C1 segment of cervical spinal cord (tissue), 14 donors: Measurements from ENCODE around the gene TMBIM6.

Source experiments
- DNase-seq, 14 donors: peaks; one replicate each; lab custom pipeline; 2025; lab: John Stamatoyannopoulos, UW

The TMBIM6 gene

DNA sequence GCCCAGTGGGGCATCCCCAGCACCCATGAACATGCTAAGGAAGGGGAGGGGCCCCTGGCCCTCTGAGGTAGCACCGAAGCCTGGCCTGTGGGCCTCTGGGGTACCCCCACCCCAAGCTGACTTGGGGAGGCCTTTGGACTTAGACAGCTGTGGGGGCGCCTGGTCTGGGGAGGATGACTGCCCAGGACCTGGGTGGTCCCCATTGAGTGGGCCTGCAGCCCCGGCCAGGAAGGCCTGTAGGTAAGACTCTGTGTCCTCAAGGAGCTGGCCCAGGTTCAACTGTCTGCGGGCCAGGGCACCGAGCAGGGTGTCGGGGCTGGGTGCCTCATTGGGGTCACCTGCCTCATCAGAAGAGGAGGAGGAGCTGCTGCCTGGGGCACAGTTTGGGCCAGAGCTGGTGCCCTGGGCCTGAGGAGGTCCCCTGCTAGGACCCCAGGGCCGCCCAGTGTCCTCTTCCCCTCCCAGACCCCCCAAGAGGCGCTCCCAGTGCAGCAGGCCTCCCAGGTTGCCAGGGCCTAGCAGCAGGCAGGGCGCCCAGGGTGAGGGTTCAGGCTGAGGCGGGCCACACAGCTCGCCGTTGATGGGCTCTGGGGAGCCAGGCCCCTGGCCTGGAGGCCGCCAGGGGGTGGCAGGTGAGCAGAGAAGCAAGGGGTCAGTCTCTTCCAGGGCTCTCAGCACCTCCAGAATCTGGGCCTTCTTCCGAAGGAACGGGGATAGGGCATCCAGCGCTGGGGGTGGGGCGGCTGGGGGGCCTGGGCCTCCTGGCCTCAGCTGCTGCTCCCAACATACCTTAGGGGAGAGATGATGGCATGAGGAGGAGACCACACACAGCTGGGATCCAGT, 55.5 kb downstream of the TMBIM6 start:
- no peak for DNase-seq

DNA sequence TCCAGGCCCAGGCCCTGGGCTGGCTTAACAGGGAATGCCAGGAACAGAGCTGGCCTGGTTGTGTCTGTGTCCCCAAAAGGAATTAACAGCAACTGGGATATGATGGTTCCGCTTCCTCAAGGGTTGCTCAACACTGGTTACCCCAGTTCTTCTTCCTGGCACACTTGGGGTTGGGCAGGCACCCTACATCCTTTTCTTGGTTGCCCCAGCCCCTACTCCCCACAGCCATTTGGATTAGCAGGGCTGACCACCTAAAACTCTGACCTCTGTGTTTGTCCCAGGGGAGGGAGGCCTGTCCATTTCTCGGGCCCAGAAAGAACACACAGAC, 56.1 kb downstream of the TMBIM6 start:
- DNase-seq = no peak

DNA sequence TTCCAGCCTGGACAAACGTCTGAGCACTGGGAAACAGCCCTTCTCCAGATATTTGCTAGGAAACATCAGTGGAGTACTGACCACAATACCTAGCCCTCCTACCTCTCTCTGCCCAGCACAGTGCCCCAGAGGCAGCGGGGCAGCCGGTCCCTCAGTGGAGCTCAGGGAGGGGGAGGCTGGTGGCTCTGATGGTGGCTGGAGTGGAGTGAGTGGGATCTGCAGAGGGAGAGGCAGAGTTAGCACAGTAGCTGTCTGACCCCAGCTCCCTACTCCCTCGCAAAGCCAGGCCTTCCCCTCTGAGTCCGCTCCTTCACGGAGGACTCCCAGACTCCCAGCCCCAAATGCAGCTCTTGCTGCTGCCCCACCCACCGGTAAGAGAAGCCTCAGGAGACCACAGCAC, 56.9 kb downstream of the TMBIM6 start:
- DNase-seq = no peak

DNA sequence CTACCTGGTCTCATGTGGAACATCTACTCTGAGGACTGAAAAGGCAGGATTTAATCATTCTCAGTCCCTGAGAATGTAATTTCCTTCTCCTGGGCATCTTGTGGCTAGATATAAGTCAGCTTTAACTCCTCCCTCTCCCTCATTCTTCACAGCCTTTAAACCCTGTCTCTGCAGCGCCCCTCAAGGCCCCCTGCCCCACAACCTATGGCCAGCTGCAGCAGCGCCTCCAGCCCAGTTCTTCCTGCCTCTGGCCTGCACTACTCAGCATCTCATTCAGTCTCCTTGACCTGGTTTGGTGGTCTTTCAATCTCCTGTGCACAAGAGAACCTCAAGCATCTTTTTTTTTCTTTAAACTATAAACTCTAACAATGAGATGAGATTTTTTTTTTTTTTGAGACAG, 57.6 kb downstream of the TMBIM6 start:
- no peak for DNase-seq

DNA sequence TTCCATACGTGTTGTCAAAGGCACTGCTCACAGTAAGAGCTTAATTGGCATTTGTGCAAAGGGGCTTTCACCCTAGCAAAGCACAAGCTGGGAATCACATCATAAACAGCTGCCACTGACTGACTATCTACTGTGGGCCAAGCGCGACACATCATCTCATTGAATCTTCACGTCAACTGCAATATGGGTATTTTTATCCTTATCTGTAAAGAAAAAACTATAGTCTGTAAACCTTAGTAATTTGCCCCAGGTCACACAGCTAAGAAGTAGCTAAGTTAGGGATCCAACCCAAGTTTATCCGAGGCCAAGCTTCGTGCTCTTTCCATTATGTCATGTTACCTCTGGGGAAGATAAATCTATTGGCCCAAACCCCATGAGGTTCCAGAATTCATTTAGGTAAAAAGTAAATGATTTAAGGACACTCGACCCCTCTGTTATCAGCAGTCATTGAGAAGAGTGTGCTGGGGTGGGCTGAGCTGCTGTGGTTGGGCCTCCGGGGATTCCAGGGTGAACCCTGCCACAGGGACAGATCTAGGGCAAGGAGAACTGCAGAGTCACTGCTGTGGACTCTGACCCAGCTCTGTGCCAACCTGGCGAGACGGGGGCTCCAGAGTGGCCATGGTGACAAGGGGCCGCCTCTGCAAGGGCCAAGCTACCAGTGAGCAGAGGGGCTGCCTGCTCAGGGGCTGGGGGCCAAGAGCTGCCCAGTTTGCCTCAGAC, 59.2 kb downstream of the TMBIM6 start:
- DNase-seq = no peak

DNA sequence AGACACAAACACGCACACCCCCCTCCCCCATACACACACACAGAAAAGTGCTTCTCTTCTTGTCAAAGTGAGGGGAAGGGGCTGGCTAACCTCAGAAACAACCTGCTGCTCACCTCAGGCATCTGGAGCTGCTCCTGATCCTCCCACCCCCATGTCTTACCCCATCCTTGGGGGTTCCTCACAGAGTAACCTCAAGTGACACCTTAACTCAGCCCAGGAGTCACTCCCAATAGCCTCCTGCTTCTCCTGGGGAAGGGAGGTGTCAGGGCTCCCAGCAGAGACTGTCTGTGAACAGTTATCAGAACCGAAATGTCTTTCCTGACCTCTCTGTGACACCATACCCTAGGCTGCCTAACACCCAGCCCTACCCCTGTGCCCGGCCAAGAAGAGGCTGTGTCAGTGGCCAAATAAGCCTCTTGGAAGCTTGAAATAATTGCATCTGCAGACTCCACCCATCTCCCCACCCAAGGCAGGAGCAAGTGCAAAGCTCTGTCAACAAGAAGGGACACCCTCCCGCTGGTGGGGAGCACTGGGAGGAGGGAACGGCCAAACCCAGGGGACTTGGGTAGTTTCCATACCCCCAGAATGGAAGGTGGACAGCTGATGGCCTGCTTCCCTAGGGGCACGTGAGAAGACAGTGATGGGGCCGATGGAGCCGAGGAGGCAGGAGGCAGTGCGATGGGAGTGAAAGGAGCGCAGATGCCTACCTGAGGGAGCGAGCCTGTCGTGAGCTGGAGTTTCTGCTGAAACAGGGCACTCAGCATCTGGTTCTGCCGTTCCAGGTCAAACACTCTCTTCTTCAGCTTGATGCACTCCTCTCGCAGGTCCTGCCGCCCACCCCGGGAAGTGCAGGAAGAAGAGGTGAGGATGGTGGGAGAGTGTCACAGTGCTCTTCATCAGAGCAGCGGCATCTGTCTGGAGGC, 60.0 kb downstream of the TMBIM6 start:
- DNase-seq = no peak

DNA sequence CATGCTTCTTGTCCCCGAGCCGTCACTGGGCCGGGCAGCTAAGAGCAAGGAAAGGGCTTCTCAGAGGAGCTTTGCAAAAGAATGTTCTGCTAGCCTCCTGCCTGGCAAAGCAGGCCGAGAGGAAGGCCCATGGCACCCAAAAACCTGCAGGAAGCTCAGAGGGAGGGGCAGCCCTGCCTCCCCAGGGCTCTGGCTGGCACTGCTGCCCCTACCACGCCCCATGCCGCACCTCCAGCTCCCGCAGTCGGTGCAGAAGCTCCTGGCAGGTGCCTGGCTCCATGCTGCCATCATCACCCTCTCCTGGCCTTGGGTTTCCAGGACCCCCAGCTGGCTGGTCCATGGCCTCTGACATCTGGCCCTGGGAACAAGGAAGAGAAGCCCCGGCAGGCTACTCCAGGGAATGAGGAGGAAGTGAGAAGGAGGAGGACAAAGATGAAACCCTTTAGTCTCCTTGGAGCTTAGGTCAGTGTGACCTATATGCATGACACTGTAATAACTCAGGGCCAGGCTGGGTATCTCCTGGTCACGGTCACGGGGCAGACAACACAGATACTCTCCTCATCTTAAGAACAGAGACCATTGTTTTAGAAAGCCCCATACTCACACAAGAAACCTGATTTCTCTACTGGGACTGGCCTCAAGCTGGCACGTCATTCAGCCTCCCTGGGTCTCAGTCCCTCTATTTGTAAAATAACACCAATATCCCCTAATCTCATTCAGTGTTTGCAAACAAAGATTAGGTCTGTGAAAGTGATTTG, 62.5 kb downstream of the TMBIM6 start:
- no peak for DNase-seq

DNA sequence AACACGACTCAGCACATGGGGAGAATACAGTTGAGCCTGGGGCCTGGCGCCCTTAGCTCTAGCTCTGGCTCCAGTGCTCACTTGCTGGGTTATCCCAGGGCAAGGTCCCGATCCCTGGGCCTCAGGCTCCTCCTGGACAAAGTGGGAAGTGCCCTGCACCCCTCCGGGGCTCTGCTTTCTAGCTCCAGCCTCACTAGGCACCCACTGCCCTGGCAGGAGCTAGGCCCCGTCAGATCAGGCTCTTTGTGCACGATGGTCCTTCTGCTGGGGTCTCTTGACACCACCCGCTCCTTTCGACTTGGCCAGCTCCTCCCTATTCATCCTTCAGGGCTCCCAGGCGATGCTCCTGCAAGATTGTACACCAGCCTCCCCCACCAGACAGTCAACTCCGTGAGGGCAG, 63.5 kb downstream of the TMBIM6 start:
- no peak for DNase-seq

DNA sequence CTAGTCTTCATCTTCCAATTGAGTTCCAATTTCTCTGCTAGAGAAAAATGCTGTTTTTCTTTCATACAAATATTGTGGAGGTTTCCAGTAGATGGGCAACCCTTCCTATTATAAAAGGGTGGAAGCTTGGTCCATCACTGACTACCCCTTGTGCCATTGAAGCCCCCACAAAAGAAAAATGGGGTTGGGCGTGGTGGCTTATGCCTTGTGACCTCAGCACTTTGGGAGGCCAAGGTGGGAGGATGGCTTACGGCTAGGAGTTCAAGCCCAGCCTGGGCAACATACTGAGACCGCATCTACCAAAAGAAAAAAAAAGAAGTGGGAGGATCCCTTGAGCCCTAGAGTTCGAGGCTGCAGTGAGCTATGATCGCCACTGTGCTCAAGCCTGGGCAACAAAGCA, 64.1 kb downstream of the TMBIM6 start:
- DNase-seq = no peak

DNA sequence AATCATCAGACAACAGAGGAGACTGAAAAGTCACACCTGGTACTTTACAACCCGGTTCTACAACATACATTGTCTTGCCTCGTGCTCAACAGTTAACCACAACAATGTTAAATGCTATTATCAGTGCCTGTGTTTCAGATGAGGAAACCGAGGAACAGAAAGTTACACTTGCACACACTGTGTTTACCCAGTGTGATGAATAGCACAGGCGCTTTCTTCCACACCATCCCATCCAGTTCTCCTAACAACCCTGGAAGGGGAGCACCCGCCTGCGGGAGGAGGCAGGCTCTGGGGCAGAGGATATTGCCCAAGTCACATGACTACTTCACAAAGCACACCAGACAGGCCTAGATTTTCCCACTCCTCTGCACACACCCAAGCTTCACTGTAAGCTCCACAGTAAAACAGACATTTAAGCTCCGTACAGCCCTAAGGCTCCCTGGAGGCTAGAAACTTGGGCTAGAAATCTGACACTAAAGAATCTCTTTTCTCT, 65.0 kb downstream of the TMBIM6 start:
- DNase-seq = no peak

DNA sequence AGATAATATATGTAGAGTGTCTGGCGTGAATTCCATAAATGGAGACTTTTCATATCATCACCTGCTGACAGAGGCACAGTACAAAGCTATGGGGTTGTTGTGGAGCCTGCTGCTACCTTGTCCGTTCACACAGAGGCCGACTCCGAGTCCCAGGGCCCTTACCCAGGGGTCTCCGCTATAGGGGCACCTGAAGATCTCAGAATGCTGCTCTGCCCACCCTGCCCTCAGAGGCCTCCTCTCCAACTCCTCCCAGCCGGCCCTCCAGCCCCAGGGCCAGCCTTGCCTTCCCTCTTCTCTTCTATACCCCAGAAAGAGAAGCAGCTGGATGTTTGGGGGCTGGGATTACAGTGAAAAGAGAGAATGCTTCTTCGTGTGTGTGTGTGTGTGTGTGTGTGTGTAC, 65.5 kb downstream of the TMBIM6 start:
- no peak for DNase-seq

DNA sequence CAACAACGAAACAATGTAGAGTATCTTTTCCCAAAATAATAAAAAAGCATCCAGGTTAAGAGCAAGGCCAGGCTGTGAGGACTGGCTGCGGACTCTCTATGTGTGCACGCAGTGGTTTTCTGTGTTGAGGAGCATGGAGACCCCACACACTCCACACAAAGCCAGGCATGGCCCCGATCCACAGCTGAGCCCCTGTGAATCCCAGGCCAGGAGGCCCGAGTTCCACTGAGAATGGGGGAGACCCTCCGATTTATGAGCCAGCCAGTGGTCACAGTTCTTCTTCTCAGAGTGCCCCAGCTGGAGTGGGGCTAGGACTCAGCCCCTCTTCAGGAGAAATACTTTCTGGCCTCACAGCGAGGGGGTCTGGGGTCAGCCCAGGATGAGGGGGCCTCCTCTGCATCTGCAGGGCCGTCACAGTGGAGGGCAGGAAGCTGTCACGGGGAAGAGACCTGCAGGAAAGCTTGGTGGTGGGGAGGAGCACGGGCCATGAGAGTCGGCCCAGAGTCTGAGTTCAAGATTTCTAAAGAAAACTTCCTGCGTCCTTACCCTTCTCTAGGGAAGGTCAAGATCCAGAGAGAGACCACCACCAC, 66.7 kb downstream of the TMBIM6 start:
- no peak for DNase-seq

DNA sequence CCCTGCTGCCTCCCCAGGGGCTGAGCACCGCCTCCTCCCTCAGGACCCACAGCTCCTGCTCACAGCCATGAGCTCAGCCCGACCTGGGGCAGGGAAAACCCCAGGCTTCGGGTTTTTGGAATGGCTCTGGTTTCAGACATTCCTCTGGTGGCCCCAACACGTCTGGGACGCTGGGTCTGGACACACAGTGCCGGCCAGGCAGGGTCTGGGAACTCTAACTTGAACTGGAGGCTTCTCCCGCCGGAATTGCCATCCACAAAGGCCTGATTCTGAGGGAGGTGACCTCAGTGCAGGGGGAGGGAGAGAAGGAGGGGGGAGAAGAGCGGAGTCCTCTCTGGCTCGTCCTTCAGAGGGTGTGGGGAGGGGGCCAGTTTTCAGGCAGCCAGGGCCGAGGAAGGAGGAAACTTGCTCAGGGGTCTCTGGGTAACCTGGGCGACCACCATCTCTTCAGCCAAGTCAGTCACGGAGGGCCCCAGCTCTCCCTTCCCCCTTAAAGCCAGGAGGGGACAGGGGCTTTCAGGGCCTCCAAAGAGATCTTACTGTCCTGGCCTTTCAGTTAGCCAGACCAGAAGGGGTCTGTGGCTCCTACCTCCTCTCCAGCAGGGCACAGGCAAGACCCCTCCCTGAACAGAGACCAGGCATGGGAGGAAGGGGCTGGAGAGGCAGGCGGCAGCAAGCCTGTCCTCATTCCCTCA, 67.5 kb downstream of the TMBIM6 start:
- peak in 9 of 14 donors; percentile 17 to 74 (median 43) for DNase-seq

DNA sequence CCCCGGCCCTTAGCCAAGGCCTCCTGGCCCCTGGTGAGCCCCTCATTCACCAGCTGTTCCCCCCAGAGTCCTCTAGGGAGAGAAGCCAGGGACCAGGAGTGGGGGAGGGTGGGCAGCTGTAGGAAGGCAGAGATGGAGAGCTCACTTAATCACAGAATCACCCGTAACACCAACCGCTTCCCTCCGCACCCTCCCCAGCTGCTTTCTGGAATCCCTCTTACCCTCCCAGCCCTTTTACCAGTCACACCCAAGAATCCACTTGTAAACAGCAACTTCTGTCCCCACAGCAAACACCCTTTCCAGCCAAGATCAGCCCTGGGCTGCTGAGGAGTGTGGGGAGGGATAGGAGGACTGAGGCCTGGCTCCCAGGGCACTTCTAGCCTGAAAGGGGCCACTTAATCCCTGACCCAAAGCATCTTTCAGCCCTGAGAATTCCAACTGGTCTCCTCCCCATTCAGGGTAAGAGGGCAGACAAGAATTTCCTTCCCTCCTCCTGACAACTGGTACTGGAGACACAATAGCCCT, 68.1 kb downstream of the TMBIM6 start:
- DNase-seq = peak in 5 of 14 donors; percentile 20 to 61 (median 36)

DNA sequence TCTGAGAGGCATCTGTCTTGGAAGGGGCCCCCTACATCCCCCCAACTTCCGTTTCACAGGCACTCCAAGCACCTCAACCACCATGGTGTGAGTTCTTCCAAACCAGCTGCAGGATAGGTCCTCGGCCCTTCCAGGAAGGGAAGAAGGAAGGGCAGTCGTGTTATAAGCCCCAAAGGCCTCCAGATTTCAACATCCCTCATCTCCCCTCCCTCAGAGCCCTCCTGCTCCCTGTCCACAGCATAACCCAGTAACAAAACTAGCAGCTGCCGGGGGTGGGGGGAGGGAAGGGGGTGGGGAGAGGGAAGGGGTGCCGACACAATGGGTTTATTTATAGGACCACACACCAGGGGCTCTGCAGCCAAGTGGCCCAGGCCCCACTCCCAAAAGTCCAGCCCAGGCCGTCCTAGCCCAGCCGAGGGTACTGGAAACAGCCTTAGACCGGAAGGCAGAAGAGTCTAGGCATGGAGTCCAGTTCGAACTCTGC, 68.6 kb downstream of the TMBIM6 start:
- peak in 6 of 14 donors; percentile 19 to 51 (median 46) for DNase-seq

DNA sequence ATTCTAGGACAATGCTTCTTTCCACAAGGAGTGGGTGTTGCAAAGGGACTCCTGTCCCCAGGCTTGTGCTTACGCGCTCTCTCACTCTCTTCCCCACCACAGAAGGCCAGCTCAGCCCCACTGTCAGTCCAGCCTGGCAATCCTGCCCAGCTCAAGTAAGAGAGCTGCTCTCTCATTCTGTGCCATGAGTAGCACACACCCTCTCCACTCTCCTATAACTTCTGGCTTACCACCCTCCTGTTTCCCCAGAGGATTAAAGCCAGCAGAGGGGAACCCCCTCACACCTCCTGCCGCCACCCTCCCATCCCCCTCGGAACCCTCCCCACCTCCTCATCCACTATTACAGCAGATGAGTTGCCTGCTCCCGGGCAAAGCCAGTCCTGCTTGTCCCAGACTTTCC, 69.8 kb downstream of the TMBIM6 start:
- no peak for DNase-seq

DNA sequence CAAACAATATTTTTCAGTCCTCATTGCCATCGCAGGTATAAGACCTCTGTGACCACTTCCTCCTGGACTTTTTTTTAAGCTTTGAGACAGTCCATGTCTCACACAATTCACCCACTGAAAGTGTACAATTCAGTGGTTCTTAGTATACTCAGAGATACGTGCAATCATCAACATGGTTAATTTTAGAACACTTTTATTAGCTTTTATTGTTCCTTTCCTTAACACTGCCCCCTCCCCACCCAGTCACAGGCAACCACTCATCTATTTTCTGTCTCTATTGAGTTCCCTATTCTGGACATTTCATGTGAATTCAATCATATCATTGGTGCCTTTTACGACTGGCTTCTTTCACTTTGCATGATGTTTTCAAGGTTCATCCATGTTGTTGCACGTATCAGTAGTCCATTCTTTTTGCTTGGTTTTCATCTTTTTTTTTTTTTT, 70.6 kb downstream of the TMBIM6 start:
- no peak for DNase-seq

DNA sequence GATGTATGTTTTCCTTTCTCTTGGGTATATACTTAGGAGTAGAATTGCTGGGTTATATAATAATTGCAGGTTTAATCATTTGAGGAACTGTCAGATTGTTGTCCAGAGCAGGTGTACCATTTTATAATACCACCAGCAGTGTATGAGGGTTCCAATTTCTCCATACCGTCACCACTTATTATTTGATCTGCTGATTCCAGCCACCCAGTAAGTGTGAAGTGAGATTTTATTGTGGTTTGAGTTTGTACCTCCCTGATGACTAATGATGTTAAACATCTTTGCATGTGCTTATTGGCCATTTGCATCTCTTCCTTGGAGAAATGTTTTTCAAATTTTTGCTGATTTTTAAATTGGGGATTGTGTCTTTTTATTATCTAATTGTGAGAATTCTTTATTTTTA, 71.8 kb downstream of the TMBIM6 start:
- no peak for DNase-seq
